GM19467 (cell line): ENCODE data around the gene IFRD1.
A peak's percentile ranks its signal among the peaks of the same experiment; 100 is the strongest.
"Not testable (repeated sequence)": the region's sequence is repeated elsewhere in the genome, so short reads cannot be mapped to it uniquely, and the experiment has no call there.

Experiments
- ATAC-seq: cut with Tn5 transposase; IDR thresholded peaks from one replicate; pipeline ENCODE4 v1.9.1; 2021; ENCODE audit warnings: mild to moderate bottlenecking, moderate library complexity; ENCODE audit not compliant: unreplicated experiment

IFRD1 gene

GRCh38 chr7:112439476-112439875, 10.8 kb upstream of the IFRD1 start:
- no peak for ATAC-seq

- ATAC-seq: no peak
Observed at GRCh38 chr7:112442210-112442609, 8.1 kb upstream of the IFRD1 start.

DNA sequence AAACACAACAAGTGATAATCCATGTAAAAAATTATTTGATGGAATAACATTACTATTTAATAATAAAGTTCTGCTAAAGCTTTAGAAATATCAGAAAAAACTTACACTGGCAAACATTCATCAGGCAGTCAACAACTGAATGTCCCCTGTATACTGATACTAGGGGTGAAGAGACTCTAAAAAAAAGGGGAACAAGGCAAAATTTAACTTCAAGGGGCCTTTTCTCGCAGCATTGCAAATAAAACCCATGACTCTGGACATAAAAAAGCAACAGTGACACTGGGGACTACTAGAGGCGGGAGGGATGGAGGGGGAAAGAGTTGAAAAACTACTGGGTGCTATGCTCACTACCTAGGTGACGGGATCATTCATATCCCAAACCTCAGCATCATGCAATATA, 5.8 kb upstream of the IFRD1 start:
- ATAC-seq: no peak

DNA sequence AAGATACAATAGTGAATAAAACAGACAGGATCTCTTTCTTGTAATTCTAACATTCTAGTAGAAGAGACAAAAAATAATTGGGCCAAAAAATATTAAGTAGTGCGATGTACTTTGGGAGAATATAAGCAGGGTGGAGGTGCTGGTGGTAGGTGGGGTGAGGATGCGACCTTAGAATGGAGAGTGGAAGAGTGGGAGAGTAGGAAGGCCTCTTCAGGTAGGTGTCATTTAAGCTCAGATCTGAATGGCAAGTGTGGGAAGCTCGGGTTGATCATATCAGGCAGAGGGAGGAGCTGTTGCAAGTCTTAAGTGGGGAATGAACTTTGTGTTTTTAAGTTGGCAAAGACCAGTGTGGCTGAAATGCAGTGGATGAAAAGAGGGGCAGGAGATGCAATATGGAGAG, 3.8 kb upstream of the IFRD1 start:
- ATAC-seq: no peak

DNA sequence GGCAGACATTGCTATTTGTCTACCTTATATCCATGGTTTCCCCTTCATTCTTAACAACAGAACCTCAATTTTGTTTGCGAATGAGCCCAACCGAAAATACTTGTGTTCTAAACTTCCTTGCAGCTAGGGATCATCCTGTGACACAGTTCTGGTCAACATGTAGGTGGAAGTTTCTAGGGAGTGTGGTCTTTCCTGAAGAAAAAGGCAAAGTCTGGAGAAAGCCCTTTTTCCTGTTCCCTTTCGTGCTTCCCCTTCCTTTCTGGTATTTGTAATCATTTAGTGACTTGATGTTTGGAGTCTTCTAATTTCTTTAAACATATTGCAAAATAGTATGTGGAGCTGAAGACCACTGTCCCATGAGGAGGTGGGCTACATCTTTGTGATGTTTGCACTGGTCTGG, 2.9 kb upstream of the IFRD1 start:
- no peak for ATAC-seq

GRCh38 chr7:112448381-112448780, 1.9 kb upstream of the IFRD1 start:
- no peak for ATAC-seq

DNA sequence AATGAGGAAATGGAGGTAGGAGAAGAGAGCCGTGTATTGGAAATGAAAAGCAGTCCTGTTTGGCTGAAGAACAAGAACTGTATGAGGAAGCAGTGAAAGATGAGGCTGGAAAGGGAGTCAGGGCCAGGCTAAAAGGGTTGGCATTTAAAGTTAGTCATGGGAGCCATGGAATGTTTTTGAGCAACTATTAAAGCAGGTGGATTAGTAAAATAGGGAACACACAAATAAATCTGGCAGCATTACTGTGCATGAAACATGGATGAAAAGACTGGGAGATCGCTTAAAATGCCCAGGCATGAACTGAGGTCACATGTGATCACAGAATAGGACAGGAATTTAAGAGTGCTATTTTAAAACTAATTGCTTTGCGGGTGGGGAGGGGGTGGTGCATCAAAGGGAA, 1.4 kb upstream of the IFRD1 start:
- ATAC-seq: no peak

GRCh38 chr7:112449353-112449752, 907 bp upstream of the IFRD1 start:
- no peak for ATAC-seq

GRCh38 chr7:112450807-112451761, 824 bp downstream of the IFRD1 start:
- peak; percentile 81 for ATAC-seq

- ATAC-seq: no peak
Observed at GRCh38 chr7:112452102-112452888, 2.0 kb downstream of the IFRD1 start.

DNA sequence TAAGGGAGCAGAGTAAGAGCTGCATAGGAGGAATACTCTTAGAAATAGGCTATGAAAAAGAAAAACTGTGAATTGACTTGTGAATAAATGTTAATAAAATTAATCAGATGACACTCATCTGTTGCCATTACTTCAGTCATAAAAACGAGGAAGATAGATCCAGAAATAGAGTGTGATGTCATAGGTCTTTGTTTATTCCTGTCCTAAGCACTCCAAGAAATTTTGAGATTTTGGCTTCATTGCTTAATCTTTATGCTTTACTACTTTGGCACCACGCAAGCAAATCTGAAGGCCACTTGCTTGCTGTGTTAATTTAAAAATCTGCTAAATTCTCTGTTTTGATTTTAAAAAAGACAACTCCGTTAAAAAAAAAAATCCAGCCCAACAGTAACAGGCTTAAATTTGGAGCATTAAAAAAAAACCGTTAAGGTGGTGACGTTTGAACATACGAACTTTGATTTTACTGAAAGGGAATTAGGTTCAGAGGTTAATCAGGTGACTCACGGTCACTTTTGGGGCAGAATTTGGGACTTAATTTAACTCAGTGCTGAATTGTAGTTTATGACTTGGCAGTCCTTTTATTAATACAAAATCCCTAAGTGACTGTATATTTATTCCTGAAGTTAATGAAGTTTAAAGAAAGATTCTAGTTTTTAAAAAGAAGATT, 3.4 kb downstream of the IFRD1 start:
- no peak for ATAC-seq

GRCh38 chr7:112454191-112454590, 3.9 kb downstream of the IFRD1 start:
- ATAC-seq: not testable (repeated sequence)

GRCh38 chr7:112459645-112460044, 9.4 kb downstream of the IFRD1 start:
- ATAC-seq: no peak

- no peak for ATAC-seq
Observed at GRCh38 chr7:112462236-112462635, 12.0 kb downstream of the IFRD1 start.

DNA sequence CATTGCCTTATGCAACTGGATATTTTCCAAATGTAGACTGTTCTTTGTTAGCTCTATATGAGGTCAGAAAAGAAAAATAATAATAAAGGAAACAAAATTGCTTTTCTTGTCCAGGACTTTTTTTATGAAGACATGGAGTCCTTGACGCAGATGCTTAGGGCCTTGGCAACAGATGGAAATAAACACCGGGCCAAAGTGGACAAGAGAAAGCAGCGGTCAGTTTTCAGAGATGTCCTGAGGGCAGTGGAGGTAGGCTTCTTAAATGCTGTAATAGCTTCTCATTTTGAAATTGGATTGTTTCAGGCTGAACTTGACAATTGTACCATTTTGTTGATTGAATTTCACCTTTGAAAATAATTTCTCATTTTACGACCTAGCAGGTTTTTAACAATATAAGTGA, 17.6 kb downstream of the IFRD1 start:
- no peak for ATAC-seq

DNA sequence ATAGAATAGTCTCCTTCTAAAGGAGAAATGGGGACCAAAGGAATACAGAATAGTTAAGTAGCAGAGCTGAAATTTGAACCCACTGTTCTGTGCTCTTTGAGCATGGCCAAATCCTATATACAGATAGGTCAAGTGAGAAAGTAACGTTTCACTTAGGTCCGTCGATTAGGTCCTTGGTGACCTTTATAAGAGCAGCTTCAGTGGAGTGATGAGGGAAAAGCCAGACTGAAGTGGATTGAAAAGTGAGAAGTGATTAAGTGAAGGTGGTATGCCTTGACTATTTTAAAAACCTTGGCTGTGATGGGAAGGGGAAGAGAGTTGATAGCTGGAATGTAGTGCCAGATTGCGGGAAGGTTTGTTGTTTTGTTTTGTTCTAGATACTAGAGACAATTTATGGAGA, 19.9 kb downstream of the IFRD1 start:
- no peak for ATAC-seq

DNA sequence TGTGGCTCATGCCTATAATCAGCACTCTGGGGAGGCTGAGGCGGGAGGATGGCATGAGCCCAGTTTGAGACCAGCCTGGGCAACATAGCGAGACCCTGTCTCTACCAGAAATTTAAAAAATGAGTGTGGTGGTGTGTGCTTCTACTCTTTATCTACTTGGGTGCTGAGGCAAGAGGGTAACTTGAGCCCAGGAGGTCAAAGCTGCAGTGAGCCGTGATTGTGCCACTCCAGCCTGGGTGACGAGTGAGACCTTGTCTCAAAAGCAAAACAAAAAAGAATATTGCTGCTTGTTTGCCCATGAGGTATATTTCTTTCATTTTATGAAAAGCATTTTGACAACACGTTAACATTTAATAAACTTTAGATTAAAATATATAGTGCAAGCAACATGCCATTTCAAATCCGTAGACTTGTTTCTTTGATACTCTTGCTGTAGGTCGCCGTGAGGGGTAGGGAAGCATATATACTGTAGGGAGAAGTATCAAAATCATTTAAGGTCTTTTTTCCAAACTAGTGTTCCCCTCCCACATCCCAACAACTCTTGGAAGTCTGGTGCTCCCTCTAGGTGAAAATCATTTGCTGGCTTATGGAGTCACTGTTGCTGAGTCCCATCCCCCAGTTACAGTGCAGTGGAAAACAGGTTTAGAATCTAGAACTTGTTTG, 26.3 kb downstream of the IFRD1 start:
- ATAC-seq: no peak

- no peak for ATAC-seq
Observed at GRCh38 chr7:112481121-112481736, 31.0 kb downstream of the IFRD1 start.

DNA sequence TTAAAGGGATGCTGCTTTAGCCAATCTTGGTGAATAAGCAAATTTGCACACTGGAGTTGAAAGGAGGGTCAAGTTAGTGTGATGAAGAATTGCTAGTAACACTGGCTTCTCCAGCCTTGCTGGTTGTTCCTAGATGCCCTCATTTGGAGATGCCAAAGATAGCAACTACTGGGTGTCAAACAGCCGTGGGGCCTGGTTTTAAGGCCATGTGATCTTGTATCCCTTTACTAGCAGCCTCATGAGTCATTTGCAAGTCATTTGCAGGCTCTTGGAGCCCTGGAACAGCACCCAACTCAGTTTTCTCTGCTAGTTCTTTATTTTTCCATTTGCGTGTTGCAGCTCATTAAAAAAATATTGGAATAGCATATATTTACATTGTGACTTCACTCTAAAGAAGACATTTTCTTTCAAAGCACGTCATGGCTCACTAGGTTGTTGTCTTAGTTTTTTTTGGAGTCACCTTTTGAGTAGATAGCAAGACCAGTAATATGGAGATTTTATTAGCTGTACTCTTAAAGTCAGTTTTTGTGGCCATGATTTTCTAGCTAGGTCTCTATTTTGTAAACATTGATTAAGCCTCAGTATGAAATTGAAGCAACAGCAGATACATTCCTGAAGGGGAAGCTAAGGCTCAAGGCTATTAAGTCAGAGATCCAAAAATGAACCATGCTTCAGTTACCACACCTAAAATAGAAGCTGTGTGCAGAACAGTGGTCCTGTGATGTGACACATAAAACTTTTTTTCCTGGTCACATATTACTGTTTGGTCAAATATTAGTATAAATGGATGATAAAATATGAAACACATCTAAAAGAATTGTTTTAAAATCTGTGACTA, 31.8 kb downstream of the IFRD1 start:
- ATAC-seq: no peak
